HFF-Myc (cell line): ENCODE measurements around the gene ANLN.
"Not testable (repeated sequence)": the region's sequence is repeated elsewhere in the genome, so short reads cannot be mapped to it uniquely, and the experiment has no call there.

Source experiments
- DNase-seq: peaks from one replicate; pipeline ENCODE4 v3.0.0-alpha.2; 2011; ENCODE audit warnings: low read depth; ENCODE audit errors: extremely low read depth
- H3K4me3 ChIP-seq: replicated peaks from 2 replicates; pipeline ENCODE4 v1.5.1; 2011; ENCODE audit warnings: low read depth, mild to moderate bottlenecking, control low read depth, low read length
- TF ChIP-seq, protein P1 (sequence below): IDR thresholded peaks from 2 replicates; pipeline ENCODE4 v1.5.1; 2012; ENCODE audit warnings: mild to moderate bottlenecking, low read depth, low read length, control low read depth; ENCODE audit errors: missing control alignments

Gene ANLN

DNA sequence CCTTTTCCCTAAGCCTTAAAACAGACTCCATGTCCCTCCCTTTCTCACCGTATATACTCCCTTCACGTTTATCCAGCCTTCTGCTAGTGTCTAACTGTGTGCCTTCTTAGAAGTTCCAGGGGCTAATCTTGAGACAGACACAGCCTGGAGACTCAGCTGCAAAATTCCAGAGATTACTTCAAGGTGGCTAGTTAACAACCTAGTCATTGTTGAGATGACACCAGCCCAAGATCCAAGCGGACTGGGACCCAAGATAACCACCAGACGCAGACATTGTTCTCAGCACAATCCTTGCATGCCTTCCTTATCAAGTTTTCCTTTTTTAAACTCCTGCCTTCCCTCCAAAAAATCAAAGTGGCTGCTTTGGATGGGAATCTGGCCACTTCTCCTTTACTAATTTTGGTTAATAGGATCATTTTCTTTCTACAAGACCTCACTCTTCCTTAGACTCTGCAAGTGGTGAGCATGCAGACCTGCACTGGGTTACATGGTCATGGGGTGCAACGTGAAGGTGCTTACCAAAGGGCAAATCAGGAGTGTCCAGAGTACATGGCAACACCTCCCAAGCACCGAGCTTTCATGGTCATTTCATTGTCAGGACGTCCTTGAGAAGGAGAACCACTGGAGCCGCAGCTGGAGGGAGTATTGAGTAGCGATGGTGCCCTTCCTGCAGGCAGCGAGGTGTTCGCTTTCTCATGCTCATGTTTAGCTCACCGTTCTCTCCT lies 69.7 kb downstream of the ANLN start:
- no peak overlapping the region for H3K4me3 ChIP-seq
- DNase-seq = no peak
- TF ChIP-seq, protein P1, sequence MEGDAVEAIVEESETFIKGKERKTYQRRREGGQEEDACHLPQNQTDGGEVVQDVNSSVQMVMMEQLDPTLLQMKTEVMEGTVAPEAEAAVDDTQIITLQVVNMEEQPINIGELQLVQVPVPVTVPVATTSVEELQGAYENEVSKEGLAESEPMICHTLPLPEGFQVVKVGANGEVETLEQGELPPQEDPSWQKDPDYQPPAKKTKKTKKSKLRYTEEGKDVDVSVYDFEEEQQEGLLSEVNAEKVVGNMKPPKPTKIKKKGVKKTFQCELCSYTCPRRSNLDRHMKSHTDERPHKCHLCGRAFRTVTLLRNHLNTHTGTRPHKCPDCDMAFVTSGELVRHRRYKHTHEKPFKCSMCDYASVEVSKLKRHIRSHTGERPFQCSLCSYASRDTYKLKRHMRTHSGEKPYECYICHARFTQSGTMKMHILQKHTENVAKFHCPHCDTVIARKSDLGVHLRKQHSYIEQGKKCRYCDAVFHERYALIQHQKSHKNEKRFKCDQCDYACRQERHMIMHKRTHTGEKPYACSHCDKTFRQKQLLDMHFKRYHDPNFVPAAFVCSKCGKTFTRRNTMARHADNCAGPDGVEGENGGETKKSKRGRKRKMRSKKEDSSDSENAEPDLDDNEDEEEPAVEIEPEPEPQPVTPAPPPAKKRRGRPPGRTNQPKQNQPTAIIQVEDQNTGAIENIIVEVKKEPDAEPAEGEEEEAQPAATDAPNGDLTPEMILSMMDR = no peak

DNA sequence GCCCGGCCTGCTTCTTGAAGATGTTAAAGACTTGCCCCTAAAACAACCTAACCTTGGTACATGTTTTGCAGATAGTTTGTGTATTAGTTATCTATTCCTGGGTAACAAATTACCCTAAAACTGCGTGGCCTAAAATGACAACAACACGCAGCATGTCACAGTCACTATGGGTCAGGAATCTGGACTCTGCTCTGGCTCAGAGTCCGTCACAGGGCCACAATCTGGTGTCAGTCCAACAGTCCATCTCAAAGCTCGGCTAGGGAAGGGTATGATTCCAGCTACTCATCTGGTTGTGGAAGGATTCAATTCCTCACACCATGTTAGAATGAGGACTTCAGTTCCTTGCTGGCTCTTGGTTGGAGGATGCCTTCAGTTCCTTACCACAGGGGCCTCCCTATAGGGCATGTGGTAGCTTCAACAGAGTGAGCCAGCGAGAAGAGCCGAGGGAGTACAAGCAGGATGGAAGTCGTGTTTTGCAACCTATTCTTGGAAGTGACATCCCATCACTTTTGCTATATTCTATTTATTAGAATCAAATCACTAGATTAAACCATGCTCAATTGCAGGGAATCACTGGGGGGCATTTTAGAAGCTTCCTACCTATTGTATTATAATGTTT lies 71.3 kb downstream of the ANLN start:
- TF ChIP-seq, protein P1 = no peak
- H3K4me3 ChIP-seq = no peak overlapping the region

DNA sequence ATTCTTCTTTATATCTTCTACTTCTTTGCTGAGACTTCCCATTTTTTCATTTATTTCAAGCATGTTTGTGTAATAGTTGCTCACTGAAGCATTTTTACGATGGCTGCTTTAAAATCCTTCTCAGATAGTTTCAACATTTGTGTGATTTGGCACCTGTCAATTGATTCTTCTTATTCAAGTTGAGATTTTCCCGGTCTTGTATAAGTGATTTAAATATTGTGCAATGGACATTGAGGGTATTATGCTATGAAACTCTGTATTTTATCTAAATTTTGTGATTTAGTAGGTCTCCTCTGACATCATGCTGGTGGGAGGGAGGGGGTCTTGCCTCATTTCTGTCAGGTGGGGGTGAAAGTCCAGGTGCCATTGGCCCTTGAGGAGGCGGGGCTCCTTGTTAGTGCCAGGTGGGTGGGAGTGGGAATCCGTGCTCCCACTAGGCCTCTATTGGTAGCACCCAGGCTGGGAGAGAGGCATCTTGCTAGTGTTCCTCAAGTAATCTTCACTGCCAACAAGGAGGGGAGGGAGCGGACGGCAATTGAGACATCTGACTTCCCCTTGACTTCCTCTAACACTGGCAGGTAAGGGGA lies 73.0 kb downstream of the ANLN start:
- no peak overlapping the region for H3K4me3 ChIP-seq
- TF ChIP-seq, protein P1 = no peak
- no peak for DNase-seq

More for the DNA sequence above, 71.3 kb downstream of the ANLN start:
- DNase-seq = no peak

DNA sequence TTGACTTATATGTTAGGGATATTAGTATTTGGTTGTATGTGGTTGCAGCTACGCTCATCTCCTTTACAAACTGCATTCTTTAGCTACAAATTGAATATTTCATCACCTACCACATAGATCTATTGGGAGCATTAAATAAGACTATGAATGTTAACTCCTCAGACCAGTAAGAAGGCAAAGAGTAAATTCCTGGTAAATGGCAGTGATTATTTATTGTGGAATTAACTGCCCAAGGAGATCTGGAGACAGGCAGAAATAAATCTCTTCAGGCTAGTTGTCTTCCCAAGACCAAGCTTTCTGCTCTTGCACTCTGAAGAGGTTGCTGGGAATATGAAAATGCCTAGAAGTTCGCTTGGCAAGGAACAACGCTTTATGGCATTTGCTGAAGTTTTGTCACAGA lies 74.6 kb downstream of the ANLN start:
- no peak for DNase-seq
- TF ChIP-seq, protein P1 = no peak
- no peak overlapping the region for H3K4me3 ChIP-seq

DNA sequence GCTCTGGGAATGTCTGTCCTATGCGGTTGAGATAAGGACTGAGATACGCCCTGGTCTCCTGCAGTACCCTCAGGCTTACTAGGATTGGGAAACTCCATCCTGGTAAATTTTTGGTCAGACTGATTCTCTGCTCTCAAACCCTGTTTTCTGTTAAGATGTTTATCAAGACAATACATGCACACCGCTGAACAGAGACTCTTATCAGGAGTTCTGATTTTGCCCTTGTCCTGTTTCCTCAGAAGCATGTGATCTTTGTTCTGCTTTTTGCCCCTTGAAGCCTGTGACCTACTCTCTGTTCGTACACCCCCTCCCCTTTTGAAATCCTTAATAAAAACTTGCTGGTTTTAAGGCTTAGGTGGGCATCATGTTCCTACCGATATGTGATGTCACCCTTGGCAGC lies 76.3 kb downstream of the ANLN start:
- H3K4me3 ChIP-seq, DNase-seq: not testable (repeated sequence)

DNA sequence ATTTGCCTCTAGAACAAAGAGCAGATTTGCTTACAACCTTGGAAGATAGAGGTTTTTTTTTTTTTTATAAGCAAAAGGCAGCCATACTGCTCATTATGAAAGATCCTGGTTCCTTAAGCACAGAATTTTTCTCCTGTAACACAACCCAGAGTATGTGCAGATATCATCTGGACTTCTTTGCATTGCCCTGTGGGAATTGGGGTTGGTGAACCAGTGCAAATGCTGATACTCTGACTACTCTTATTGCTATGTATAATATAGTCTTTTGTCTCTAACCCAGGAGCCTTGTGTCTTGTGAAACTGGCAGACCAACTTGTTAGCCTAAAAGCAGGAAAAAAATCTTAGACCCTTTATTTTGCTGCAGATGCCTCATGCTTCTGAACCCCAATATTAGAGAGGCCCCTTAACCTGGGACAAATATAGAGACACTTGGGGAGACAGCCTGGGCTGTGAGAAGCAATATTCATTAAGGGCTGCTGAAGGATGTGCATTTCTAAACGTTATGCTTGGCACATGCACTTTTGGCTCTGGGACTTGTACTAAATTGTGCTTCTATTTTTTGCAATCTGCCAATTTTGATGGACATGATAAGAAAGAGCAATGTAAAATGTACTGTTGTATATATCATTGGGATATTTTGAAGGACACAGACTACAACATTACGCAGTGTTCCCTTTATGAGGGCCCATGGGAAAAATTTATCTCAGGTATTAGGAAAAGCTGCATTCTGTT lies 78.9 kb downstream of the ANLN start:
- TF ChIP-seq, protein P1 = no peak
- no peak overlapping the region for H3K4me3 ChIP-seq
- no peak for DNase-seq

DNA sequence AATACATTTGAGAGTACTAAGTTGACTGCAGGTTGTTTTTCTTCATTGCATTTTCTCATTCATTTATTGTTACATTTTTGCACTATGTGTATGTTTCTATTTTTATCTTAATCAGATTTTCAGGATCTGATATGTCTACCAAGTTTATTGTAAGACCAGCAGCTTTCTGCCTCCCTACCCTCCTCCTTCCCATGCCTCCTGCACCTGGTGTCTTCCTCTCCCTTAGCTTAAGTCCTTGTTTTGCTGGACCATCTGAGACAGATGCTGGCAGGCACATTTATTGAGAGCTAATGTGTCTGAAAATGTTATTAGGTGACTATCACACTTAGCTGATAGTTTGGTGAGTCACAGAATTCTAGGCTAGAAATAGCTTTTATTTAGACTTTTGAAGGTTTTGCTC lies 79.6 kb downstream of the ANLN start:
- DNase-seq = no peak
- TF ChIP-seq, protein P1 = no peak
- H3K4me3 ChIP-seq = no peak overlapping the region
